Thyroid gland (tissue), 4 donors: ENCODE results near the gene DGKB.

ENCODE experiments used
- POLR2A ChIP-seq, 2 donors: fragments of 450-650 bp; IDR thresholded peaks; one replicate each; pipeline ENCODE4 v1.6.1; 2017; ENCODE audit warnings: antibody characterized with exemption in 2 of 2, mild to moderate bottlenecking in 2 of 2, moderate library complexity in 1 of 2
- TF ChIP-seq, protein P1 (sequence below), 6 experiments: fragments of 200-600 bp in 3 of 6; fragments of 450-650 bp in 3 of 6; sonication (generic) in 3 of 6; IDR thresholded peaks; one replicate each; pipeline ENCODE4 v1.5.1; 2016 to 2019; ENCODE audit warnings: antibody characterized with exemption in 6 of 6, mild to moderate bottlenecking in 2 of 6, inconsistent platforms in 1 of 6, moderate library complexity in 1 of 6

DNA sequence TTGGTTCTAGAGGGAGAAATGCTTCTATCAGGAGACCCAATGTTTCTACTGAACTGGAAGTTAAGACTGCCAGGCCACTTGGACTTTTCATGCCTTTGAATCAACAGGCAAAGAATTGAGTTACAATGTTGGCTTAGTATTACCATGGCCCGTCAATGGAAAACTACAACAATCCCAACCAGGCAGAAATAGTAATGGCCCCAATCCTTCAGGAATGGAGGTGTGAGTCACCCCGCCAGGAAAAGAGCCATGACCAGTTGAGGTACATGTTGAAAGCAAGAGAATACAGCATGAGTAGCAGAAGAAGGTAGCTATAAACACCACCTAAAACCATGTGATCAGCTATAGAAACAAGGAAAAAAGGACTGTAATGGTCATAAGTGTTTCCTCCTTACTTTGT is 101.9 kb downstream of the DGKB start:
- TF ChIP-seq, protein P1, sequence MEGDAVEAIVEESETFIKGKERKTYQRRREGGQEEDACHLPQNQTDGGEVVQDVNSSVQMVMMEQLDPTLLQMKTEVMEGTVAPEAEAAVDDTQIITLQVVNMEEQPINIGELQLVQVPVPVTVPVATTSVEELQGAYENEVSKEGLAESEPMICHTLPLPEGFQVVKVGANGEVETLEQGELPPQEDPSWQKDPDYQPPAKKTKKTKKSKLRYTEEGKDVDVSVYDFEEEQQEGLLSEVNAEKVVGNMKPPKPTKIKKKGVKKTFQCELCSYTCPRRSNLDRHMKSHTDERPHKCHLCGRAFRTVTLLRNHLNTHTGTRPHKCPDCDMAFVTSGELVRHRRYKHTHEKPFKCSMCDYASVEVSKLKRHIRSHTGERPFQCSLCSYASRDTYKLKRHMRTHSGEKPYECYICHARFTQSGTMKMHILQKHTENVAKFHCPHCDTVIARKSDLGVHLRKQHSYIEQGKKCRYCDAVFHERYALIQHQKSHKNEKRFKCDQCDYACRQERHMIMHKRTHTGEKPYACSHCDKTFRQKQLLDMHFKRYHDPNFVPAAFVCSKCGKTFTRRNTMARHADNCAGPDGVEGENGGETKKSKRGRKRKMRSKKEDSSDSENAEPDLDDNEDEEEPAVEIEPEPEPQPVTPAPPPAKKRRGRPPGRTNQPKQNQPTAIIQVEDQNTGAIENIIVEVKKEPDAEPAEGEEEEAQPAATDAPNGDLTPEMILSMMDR (IDR thresholded peaks at IDR 0.05), result no peak
- no peak for TF ChIP-seq POLR2A (IDR thresholded peaks at IDR 0.05)
